Measurements from ENCODE around the gene BCR. TPM values are rescaled to one million over a fixed set of nuclear protein-coding genes. Genes with fewer than 3 reads are reported as not detected.

Gene BCR
- total RNA-seq, 2 experiments from 2014 or later: 42.2 to 51.3 TPM

DNA sequence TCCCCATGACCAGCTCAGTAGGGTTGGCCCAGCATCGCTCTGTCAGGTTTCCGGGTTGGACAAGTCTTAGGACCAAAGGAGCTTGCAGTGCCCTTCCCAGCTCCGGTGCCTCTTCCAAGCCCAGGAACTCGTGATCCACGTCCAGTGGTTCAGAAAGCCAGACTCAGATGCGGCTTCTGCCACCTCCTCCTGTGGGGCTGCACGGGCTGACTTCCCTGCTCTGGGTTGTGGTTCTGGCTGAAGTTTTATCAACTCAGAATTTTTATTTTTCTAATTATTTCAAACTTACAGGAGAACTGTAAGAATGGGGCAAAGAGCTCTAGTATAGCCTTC, 85.0 kb downstream of the BCR start:
- no peak for DNase-seq (ENCODE audit: low spot score)
- Histone ChIP-seq H4K20me1 (ENCODE audit: insufficient read depth, low read length) (no peaks in the 10 kb centered on the region), H3K36me3 (ENCODE audit: insufficient read depth, low read length) (peaks cover 22% of the 10 kb centered on the region), H3K79me2 (ENCODE audit: insufficient read depth, low read depth, low read length) (no peaks in the 10 kb centered on the region), H3K9me3 (ENCODE audit: low read length) (no peaks in the 10 kb centered on the region), H3K9me2 (ENCODE audit: insufficient read depth, low read length) (no peaks in the 10 kb centered on the region), H3K27ac (ENCODE audit: low read depth, low read length, poor library complexity, severe bottlenecking) (no peak overlapping the region), H3K4me2 (ENCODE audit: low read length) (peak overlapping the region; percentile 67), H3K4me1 (ENCODE audit: insufficient read depth, low read length, poor library complexity, severe bottlenecking) (peaks cover 72% of the 10 kb centered on the region), H3K4me3 (ENCODE audit: low read depth, low read length, poor library complexity, severe bottlenecking) (no peak overlapping the region), H2AFZ (ENCODE audit: low read length) (no peak overlapping the region)
- TF ChIP-seq EZH2phosphoT487 (IDR thresholded peaks at IDR 0.05; ENCODE audit: borderline replicate concordance, low read depth, low read length): no peak
- ChIA-PET CTCF (ENCODE audit: unreplicated experiment) (interaction anchor here (0.6 kb wide), 1 partner anchor 10 kb away, joined by 3 read pairs; no protein-coding TSS in a partner anchor), POLR2A (interaction anchor here (0.7 to 1.3 kb wide), 3 partner anchors 12 to 46 kb away, joined by 3 to 4 read pairs (median 4); no protein-coding TSS in a partner anchor)
- intact Hi-C loops (cut with micrococcal nuclease; ENCODE audit: unreplicated experiment): no loop called here
- no TSS peak for BruUV-seq (replicated peaks)

- TF ChIP-seq CTCF (conservative IDR thresholded peaks at IDR 0.05; ENCODE audit: low read length) (no peak), EZH2phosphoT487 (IDR thresholded peaks at IDR 0.05; ENCODE audit: borderline replicate concordance, low read depth, low read length) (no peak)
- Histone ChIP-seq H3K9me2 (ENCODE audit: insufficient read depth, low read length) (no peaks in the 10 kb centered on the region), H3K9me3 (ENCODE audit: low read length) (no peaks in the 10 kb centered on the region), H3K79me2 (ENCODE audit: insufficient read depth, low read depth, low read length) (no peaks in the 10 kb centered on the region), H3K4me3 (ENCODE audit: low read depth, low read length, poor library complexity, severe bottlenecking) (no peak overlapping the region), H3K4me1 (ENCODE audit: insufficient read depth, low read length, poor library complexity, severe bottlenecking) (peaks cover 86% of the 10 kb centered on the region), H3K4me2 (ENCODE audit: low read length) (peak overlapping the region; percentile 72), H3K27ac (ENCODE audit: low read depth, low read length, poor library complexity, severe bottlenecking) (peak overlapping the region; percentile 94), H3K36me3 (ENCODE audit: insufficient read depth, low read length) (peaks cover 22% of the 10 kb centered on the region), H2AFZ (ENCODE audit: low read length) (no peak overlapping the region), H4K20me1 (ENCODE audit: insufficient read depth, low read length) (no peaks in the 10 kb centered on the region)
- intact Hi-C loops (cut with micrococcal nuclease; ENCODE audit: unreplicated experiment): no loop called here
- no TSS peak for BruUV-seq (replicated peaks)
- ChIA-PET CTCF (ENCODE audit: unreplicated experiment) (interaction anchor here (0.7 kb wide), 1 partner anchor 42 kb away, joined by 3 read pairs; no protein-coding TSS in a partner anchor), POLR2A (interaction anchor here (0.6 to 1.4 kb wide), 3 partner anchors 57 to 446 kb away, joined by 3 to 5 read pairs (median 3); no protein-coding TSS in a partner anchor)
- DNase-seq (ENCODE audit: low spot score): no peak
These were observed 86.5 kb downstream of the BCR start for GRCh38 chr22:23266780-23267179.

- Histone ChIP-seq H2AFZ (ENCODE audit: low read length) (no peak overlapping the region), H3K36me3 (ENCODE audit: insufficient read depth, low read length) (peaks cover 20% of the 10 kb centered on the region; the same call in 1 of the 2 replicates), H3K4me1 (ENCODE audit: insufficient read depth, low read length, poor library complexity, severe bottlenecking) (peaks cover 93% of the 10 kb centered on the region), H3K4me3 (ENCODE audit: low read depth, low read length, poor library complexity, severe bottlenecking) (peak overlapping the region; percentile 47), H3K9me2 (ENCODE audit: insufficient read depth, low read length) (no peaks in the 10 kb centered on the region), H4K20me1 (ENCODE audit: insufficient read depth, low read length) (no peaks in the 10 kb centered on the region), H3K79me2 (ENCODE audit: insufficient read depth, low read depth, low read length) (no peaks in the 10 kb centered on the region), H3K4me2 (ENCODE audit: low read length) (peak overlapping the region; percentile 72), H3K9me3 (ENCODE audit: low read length) (no peaks in the 10 kb centered on the region), H3K27ac (ENCODE audit: low read depth, low read length, poor library complexity, severe bottlenecking) (peak overlapping the region; percentile 94)
- ChIA-PET CTCF (ENCODE audit: unreplicated experiment) (interaction anchor here (0.7 kb wide), 1 partner anchor 42 kb away, joined by 3 read pairs; no protein-coding TSS in a partner anchor), POLR2A (interaction anchor here (0.6 to 1.4 kb wide), 4 partner anchors 8 to 446 kb away, joined by 3 to 5 read pairs (median 3); no protein-coding TSS in a partner anchor)
- BruUV-seq (replicated peaks): no TSS peak
- TF ChIP-seq CTCF (conservative IDR thresholded peaks at IDR 0.05; ENCODE audit: low read length) (no peak), EZH2phosphoT487 (IDR thresholded peaks at IDR 0.05; ENCODE audit: borderline replicate concordance, low read depth, low read length) (no peak)
- DNase-seq (ENCODE audit: low spot score): peak; percentile 34
- intact Hi-C loops (cut with micrococcal nuclease; ENCODE audit: unreplicated experiment): loop anchor here (2.0 kb wide), 1 partner anchor 383 kb away; no protein-coding TSS in a partner anchor
These were observed 87.1 kb downstream of the BCR start for GRCh38 chr22:23267226-23268043.
